Stimulated activated naive CD8-positive, alpha-beta T cell treated with anti-CD3 and anti-CD28 coated beads, Interleukin-15, Interleukin-2, amounts not matched to agents 100 ng/mL and 50 ng/mL, for 24 hours (primary cell): Measurements from ENCODE around the gene ATG9B.

ENCODE experiments used
- H3K27ac Mint-ChIP-seq: one replicate; pipeline ENCODE4 v1.8.0; 2021; ENCODE audit warnings: mild to moderate bottlenecking, mixed read lengths
- H3K27me3 Mint-ChIP-seq: one replicate; pipeline ENCODE4 v1.8.0; 2021; ENCODE audit warnings: mixed read lengths
- H3K36me3 Mint-ChIP-seq: one replicate; pipeline ENCODE4 v1.8.0; 2021; ENCODE audit warnings: low read depth, mixed read lengths
- H3K4me1 Mint-ChIP-seq: one replicate; pipeline ENCODE4 v1.8.0; 2021; ENCODE audit warnings: low read depth, mixed read lengths
- H3K4me3 Mint-ChIP-seq: one replicate; pipeline ENCODE4 v1.8.0; 2021; ENCODE audit warnings: mild to moderate bottlenecking, mixed read lengths
- H3K9me3 Mint-ChIP-seq: one replicate; pipeline ENCODE4 v1.8.0; 2021; ENCODE audit warnings: mixed read lengths

ATG9B gene

DNA sequence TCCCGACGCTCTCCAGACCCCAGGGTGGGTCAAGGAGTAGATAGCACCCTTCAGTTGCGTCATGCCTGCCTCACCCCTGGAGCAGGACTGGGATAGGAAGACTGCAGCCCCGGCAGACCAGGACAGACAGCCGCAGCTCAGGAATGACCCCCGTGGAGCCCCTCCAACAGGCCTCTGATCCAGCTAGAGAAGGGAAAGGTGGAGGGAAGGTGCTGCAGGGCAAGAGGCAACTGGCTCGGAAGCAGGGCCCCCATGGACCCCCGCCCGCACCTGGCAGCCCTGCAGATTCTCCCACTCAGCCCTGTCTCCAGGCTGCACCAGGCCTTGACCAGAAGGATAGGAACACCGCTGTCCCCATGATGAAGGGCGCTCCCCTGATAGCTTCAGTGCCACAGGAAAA lies 53.9 kb downstream of the ATG9B start:
- Mint-ChIP-seq H3K4me1 (peaks cover 10% of the 10 kb centered on the region), H3K36me3 (no peaks in the 10 kb centered on the region), H3K27me3 (peaks cover 4% of the 10 kb centered on the region), H3K9me3 (no peaks in the 10 kb centered on the region), H3K27ac (no peak overlapping the region), H3K4me3 (no peak overlapping the region)

DNA sequence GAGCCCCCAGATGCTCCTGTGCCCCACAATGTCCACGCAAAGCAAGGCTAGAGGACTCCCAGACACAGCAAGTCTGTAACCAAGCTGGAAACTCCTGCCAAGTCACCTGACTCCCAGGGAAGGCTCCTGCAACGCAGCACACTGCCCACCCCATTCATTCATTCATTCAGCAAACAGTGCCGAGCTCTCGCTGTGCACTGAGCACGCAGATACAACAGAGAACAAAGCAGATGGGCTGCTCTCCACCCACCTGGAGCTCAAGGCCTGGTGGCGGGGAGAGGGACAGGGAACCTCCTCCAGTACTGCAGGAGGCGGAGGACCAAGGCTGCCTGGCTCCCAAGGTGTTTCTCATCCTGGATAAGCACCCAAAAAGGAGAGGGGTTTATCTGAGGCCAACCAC lies 54.8 kb downstream of the ATG9B start:
- Mint-ChIP-seq H3K27me3 (peaks cover 3% of the 10 kb centered on the region), H3K4me1 (peaks cover 4% of the 10 kb centered on the region), H3K36me3 (no peaks in the 10 kb centered on the region), H3K9me3 (no peaks in the 10 kb centered on the region), H3K4me3 (no peak overlapping the region), H3K27ac (no peak overlapping the region)

DNA sequence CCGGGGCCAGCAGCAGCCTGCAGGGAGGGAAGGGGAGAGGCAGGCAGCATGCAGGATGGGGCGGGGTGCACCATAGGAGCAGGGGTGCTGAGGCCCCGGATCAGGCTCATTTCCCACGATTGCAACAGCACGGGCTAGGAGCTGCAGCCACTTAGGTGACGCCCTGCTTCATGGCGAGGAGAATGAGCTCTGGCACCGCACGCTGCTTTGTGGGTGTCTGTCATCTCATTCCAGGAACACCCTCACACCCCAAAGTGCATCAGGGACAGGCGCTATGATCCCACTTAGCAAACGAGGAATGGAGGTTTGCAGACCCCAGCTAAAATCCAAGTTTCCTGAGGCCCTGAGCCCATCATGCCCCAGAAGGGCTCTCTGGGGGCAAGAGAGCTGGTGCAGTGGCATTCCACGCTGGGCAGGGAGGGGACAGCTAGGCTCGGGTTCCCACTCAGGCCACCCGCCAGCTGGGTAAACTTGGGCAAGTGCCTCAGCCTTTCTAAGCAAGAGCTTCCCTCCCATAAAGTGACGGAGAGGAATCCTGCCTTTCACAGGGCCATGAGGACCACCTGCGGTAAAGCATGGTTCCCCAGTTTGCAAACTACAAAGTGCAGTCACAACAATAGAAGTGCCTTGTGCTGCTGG lies 55.4 kb downstream of the ATG9B start:
- H3K4me1 Mint-ChIP-seq = no peaks in the 10 kb centered on the region
- no peaks in the 10 kb centered on the region for H3K36me3 Mint-ChIP-seq
- peaks cover 3% of the 10 kb centered on the region for H3K27me3 Mint-ChIP-seq
- H3K4me3 Mint-ChIP-seq = no peak overlapping the region
- H3K9me3 Mint-ChIP-seq = no peaks in the 10 kb centered on the region
- no peak overlapping the region for H3K27ac Mint-ChIP-seq

DNA sequence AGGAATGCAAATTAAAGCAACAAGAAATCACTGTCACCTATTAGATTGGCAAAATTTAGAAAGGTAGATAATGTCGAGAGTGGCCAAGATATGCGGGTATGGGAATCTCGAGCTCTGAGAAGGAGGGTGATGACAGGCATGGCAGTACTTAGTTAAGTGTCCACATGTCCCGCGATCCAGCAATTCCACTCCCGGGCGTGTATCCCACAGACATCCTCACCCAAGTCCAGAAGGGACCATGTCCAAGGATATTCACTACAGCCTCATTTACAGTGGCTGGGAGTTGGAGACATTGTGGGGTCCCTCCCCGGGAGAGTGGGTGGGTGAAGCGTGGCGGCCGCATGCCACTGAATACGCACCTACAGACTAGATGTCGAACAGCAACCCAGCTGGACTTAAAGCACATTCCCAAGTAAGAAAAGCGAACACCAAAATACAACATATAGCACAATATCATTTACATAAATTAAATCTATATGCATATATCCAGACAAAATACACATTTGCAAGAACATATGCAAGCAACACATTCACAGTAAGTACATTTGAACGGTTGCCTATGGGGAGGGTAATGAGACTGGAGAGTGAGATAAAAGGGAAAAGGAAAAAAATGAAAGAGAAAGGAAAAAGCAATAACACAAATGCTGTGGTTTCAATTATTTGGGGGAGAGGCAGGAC lies 56.1 kb downstream of the ATG9B start:
- Mint-ChIP-seq H3K4me3 (no peak overlapping the region), H3K9me3 (no peaks in the 10 kb centered on the region), H3K4me1 (no peaks in the 10 kb centered on the region), H3K27ac (no peak overlapping the region), H3K27me3 (peaks cover 3% of the 10 kb centered on the region), H3K36me3 (no peaks in the 10 kb centered on the region)

DNA sequence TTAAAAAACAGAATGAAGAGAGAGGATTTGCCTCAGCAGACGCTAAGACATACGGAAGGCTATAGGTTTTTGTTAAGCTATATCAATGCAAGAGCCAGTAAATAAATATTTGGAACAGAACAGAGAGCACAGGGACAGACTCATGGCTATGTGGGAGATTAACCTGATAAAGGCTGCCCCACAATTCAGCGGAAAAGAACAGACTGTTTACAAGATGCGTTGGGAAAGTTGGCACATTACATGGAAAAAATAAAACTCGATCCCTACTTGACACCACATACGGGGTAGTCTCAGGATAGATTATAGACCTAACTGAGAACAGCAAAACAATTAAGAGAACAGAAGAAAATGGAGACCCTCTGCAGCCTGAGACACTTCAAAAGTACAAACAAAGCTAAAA lies 56.9 kb downstream of the ATG9B start:
- Mint-ChIP-seq H3K27me3 (peaks cover 9% of the 10 kb centered on the region), H3K27ac (no peak overlapping the region), H3K9me3 (no peaks in the 10 kb centered on the region), H3K36me3 (no peaks in the 10 kb centered on the region), H3K4me3 (no peak overlapping the region), H3K4me1 (no peaks in the 10 kb centered on the region)

DNA sequence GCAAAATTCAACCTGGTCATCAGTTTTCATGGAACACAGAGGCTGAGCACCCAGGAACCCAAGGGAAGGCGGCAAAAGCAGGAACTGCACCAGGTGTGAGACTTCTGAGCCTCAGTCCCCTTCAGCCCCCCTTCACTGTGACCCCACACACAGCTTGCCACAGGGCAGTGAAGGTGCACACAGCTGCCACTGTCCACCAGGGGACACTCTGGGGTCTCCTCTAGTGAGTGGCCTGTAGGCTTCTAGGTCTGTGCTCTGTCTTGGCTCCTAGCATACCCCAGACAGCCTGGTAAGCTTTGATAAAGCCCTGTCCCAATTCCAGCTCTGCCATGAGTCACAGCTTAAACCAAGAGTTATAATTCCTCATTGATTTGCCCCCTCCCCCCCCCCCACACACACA lies 58.3 kb downstream of the ATG9B start:
- Mint-ChIP-seq H3K9me3 (no peaks in the 10 kb centered on the region), H3K36me3 (no peaks in the 10 kb centered on the region), H3K4me3 (no peak overlapping the region), H3K27me3 (peaks cover 11% of the 10 kb centered on the region), H3K27ac (no peak overlapping the region), H3K4me1 (no peaks in the 10 kb centered on the region)

DNA sequence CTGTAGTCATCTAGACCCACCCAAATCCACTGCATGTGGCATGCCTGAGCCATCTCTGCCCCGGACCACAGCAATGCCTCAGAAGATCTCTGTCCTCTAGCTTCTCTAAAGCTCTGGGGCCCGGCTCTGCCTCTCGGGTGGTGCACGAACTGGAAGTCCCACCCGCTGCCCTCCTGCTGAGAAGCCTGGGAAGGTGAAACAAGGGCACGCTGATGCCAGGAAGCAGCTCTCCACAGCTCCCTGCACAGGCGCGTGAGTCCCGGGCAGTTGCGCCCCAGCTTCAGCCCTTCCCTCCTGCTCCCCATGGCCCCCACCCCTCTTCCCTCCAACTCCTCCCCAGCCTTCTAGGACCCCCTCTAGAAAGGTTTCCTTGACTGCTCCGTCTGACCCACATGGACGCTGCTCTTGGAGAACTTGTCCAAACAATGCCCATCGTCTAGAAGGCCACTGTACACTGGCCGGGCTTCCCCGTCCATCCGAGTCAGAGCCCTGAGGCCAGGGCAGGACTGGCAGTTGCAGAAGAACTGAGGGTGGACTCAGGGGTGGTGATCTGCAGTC lies 58.9 kb downstream of the ATG9B start:
- no peaks in the 10 kb centered on the region for H3K36me3 Mint-ChIP-seq
- no peaks in the 10 kb centered on the region for H3K4me1 Mint-ChIP-seq
- no peak overlapping the region for H3K27ac Mint-ChIP-seq
- peaks cover 14% of the 10 kb centered on the region for H3K27me3 Mint-ChIP-seq
- H3K4me3 Mint-ChIP-seq = no peak overlapping the region
- no peaks in the 10 kb centered on the region for H3K9me3 Mint-ChIP-seq
